GM12878 (cell line): ENCODE results near the gene SGTA. TPM values are rescaled to one million over a fixed set of nuclear protein-coding genes. Genes with fewer than 3 reads are reported as not detected.
A peak's percentile ranks its signal among the peaks of the same experiment; 100 is the strongest.

Source experiments
- BACH1 ChIP-seq: fragments of 450-650 bp; IDR thresholded peaks from 2 replicates; pipeline ENCODE4 v1.6.1; 2017; ENCODE audit warnings: mild to moderate bottlenecking, borderline replicate concordance
- CEBPB ChIP-seq, 2 experiments: fragments of 150-350 bp in 1 of 2; IDR thresholded peaks; 2 replicates each; pipeline ENCODE4 v1.6.1; 2012 to 2014; ENCODE audit warnings: low read depth in 2 of 2, low read length in 2 of 2, borderline replicate concordance in 1 of 2, inconsistent platforms in 1 of 2
- JUNB ChIP-seq: IDR thresholded peaks from 2 replicates; pipeline ENCODE4 v1.6.1; 2016; ENCODE audit warnings: antibody characterized with exemption, mild to moderate bottlenecking
- MTA3 ChIP-seq: IDR thresholded peaks from 2 replicates; pipeline ENCODE4 v1.6.1; 2012; ENCODE audit warnings: low read length, inconsistent platforms, borderline replicate concordance
- NBN ChIP-seq: fragments of 450-650 bp; IDR thresholded peaks from 2 replicates; pipeline ENCODE4 v1.6.1; 2016
- NFYA ChIP-seq: IDR thresholded peaks from 2 replicates; pipeline ENCODE4 v1.6.1; 2011; ENCODE audit warnings: low read depth, mild to moderate bottlenecking, low read length, improper control_type of control experiment, borderline replicate concordance
- NR2F1 ChIP-seq: fragments of 450-650 bp; conservative IDR thresholded peaks from 2 replicates; pipeline ENCODE4 v1.6.1; 2017; ENCODE audit warnings: mild to moderate bottlenecking
- RUNX3 ChIP-seq: IDR thresholded peaks from 2 replicates; pipeline ENCODE4 v1.6.1; 2012; ENCODE audit warnings: low read length, inconsistent platforms
- SIX5 ChIP-seq: IDR thresholded peaks from 2 replicates; pipeline ENCODE4 v1.6.1; 2011; ENCODE audit warnings: mild to moderate bottlenecking, low read depth, low read length, moderate library complexity; ENCODE audit not compliant: severe bottlenecking
- SMARCA5 ChIP-seq: fragments of 450-650 bp; IDR thresholded peaks from 2 replicates; pipeline ENCODE4 v1.6.1; 2017; ENCODE audit warnings: mild to moderate bottlenecking
- SRF ChIP-seq, 2 experiments: IDR thresholded peaks; 2 replicates each; pipeline ENCODE4 v1.6.1; 2011; ENCODE audit warnings: low read depth in 2 of 2, low read length in 2 of 2, mild to moderate bottlenecking in 1 of 2, moderate library complexity in 1 of 2
- TCF12 ChIP-seq: IDR thresholded peaks from 2 replicates; pipeline ENCODE4 v1.6.1; 2011; ENCODE audit warnings: low read depth, mild to moderate bottlenecking, low read length
- ZBED1 ChIP-seq: IDR thresholded peaks from 2 replicates; pipeline ENCODE4 v1.6.1; 2016; ENCODE audit warnings: borderline replicate concordance
- ZNF622 ChIP-seq: fragments of 450-650 bp; IDR thresholded peaks from 2 replicates; pipeline ENCODE4 v1.6.1; 2017; ENCODE audit warnings: mild to moderate bottlenecking, inconsistent platforms
- ZNF687 ChIP-seq: fragments of 450-650 bp; IDR thresholded peaks from 2 replicates; pipeline ENCODE4 v1.6.1; 2017; ENCODE audit warnings: mild to moderate bottlenecking, moderate library complexity
- polyA plus RNA-seq, 11 experiments: library from polyadenylated mRNA; depleted of rRNA in 4 of 11; unstranded in 6 of 11; stranded (reverse) in 5 of 11; fragments of >200 nt; fragmentation: Nextera tagmentation in 4 of 11; fragmentation: Illumina TruSeq in 1 of 11; extraction: Ambion mirVana in 4 of 11; extraction: Trizol in 1 of 11; gene quantifications; 1 replicate in 1 of 11; 2 replicates in 10 of 11; pipeline versions ENCODE4 v1.2.1 to v1.2.3, GENCODE V29; 2011 to 2016; ENCODE audit warnings: inconsistent platforms in 2 of 11, missing spikeins in 2 of 11, low read depth in 1 of 11
- total RNA-seq, 4 experiments: library from RNA; depleted of rRNA in 3 of 4; stranded (reverse); fragments of >200 nt in 3 of 4; fragmentation: Illumina TruSeq in 1 of 4; extraction: Trizol in 1 of 4; gene quantifications; 2 replicates each; pipeline versions ENCODE4 v1.2.1 to v1.2.3, GENCODE V29; 2013 to 2021
- TF ChIP-seq, protein P1 (sequence below): fragments of 450-650 bp; IDR thresholded peaks from 2 replicates; pipeline ENCODE4 v1.6.1; 2018; ENCODE audit warnings: borderline replicate concordance, mild to moderate bottlenecking; ENCODE audit not compliant: partially characterized antibody
- TF ChIP-seq, protein P2 (sequence below): IDR thresholded peaks from 2 replicates; pipeline ENCODE4 v1.6.1; 2012; ENCODE audit warnings: low read depth, low read length, improper control_type of control experiment
- TF ChIP-seq, protein P3 (sequence below): fragments of 450-650 bp; formaldehyde crosslinking; IDR thresholded peaks from 2 replicates; pipeline ENCODE4 v1.4.0; 2022; ENCODE audit warnings: mild to moderate bottlenecking, moderate library complexity

SGTA gene
- total and polyA plus RNA-seq, 10 of the 15 experiments (the other 5 are each of a cell fraction or from before 2014, with no cell fraction given) = 2.0 to 102 (median 48.2) TPM

- TF ChIP-seq RUNX3 (peak; percentile 66), SRF (IDR thresholded peaks at IDR 0.05; ENCODE audit: low read depth in 2 of 2, low read length in 2 of 2) (no peak), TCF12 (peak; percentile 61), ZBED1 (no peak), ZNF687 (peak; percentile 73), NBN (0 out of 2 replicates have a peak, but pooled peaks have one; percentile 19), MTA3 (no peak), SIX5 (peak; percentile 95), NR2F1 (peak; percentile 72), NFYA (no peak), ZNF622 (no peak), SMARCA5 (peak; percentile 77), JUNB (no peak), BACH1 (peak; percentile 82), CEBPB (IDR thresholded peaks at IDR 0.05; ENCODE audit: borderline replicate concordance in 1 of 2, low read depth in 2 of 2, low read length in 2 of 2) (no peak)
- TF ChIP-seq, protein P1, sequence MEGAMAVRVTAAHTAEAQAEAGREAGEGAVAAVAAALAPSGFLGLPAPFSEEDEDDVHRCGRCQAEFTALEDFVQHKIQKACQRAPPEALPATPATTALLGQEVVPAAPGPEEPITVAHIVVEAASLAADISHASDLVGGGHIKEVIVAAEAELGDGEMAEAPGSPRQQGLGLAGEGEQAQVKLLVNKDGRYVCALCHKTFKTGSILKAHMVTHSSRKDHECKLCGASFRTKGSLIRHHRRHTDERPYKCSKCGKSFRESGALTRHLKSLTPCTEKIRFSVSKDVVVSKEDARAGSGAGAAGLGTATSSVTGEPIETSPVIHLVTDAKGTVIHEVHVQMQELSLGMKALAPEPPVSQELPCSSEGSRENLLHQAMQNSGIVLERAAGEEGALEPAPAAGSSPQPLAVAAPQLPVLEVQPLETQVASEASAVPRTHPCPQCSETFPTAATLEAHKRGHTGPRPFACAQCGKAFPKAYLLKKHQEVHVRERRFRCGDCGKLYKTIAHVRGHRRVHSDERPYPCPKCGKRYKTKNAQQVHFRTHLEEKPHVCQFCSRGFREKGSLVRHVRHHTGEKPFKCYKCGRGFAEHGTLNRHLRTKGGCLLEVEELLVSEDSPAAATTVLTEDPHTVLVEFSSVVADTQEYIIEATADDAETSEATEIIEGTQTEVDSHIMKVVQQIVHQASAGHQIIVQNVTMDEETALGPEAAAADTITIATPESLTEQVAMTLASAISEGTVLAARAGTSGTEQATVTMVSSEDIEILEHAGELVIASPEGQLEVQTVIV = no peak
- TF ChIP-seq, protein P2, sequence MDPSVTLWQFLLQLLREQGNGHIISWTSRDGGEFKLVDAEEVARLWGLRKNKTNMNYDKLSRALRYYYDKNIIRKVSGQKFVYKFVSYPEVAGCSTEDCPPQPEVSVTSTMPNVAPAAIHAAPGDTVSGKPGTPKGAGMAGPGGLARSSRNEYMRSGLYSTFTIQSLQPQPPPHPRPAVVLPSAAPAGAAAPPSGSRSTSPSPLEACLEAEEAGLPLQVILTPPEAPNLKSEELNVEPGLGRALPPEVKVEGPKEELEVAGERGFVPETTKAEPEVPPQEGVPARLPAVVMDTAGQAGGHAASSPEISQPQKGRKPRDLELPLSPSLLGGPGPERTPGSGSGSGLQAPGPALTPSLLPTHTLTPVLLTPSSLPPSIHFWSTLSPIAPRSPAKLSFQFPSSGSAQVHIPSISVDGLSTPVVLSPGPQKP = no peak
- TF ChIP-seq, protein P3, sequence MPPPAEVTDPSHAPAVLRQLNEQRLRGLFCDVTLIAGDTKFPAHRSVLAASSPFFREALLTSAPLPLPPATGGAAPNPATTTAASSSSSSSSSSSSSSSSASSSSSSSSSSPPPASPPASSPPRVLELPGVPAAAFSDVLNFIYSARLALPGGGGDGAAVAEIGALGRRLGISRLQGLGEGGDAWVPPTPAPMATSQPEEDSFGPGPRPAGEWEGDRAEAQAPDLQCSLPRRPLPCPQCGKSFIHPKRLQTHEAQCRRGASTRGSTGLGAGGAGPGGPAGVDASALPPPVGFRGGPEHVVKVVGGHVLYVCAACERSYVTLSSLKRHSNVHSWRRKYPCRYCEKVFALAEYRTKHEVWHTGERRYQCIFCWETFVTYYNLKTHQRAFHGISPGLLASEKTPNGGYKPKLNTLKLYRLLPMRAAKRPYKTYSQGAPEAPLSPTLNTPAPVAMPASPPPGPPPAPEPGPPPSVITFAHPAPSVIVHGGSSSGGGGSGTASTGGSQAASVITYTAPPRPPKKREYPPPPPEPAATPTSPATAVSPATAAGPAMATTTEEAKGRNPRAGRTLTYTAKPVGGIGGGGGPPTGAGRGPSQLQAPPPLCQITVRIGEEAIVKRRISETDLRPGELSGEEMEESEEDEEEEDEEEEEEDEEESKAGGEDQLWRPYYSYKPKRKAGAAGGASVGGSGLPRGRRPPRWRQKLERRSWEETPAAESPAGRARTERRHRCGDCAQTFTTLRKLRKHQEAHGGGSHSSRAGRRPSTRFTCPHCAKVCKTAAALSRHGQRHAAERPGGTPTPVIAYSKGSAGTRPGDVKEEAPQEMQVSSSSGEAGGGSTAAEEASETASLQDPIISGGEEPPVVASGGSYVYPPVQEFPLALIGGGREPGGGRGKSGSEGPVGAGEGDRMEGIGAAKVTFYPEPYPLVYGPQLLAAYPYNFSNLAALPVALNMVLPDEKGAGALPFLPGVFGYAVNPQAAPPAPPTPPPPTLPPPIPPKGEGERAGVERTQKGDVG (CRISPR knock-in tag) = no peak
Measured at GRCh38 chr19:2819540-2820111, 36.6 kb upstream of the SGTA start, which contains the start of gene ZNF554 (continued).
